Stomach (tissue), 9 donors: ENCODE measurements around the gene ZNF79. TPM values are rescaled to one million over a fixed set of nuclear protein-coding genes. Genes with fewer than 3 reads are reported as not detected.
A peak's percentile ranks its signal among the peaks of the same experiment; 100 is the strongest.

Source experiments
- DNase-seq, 2 donors: peaks; one replicate each; pipeline versions ENCODE4 v3.0.0 to v3.0.0-alpha.2; 2013 to 2019
- H3K27ac ChIP-seq, 5 donors: fragments of 200-600 bp in 4 of 5; sonication (generic) in 4 of 5; one replicate each; pipeline ENCODE4 v1.5.1; 2013 to 2019; ENCODE audit warnings: mild to moderate bottlenecking in 1 of 5, moderate library complexity in 1 of 5
- H3K27me3 ChIP-seq, 3 donors: fragments of 200-600 bp; sonication (generic); one replicate each; pipeline ENCODE4 v1.5.1; 2017 to 2019; ENCODE audit warnings: mixed run types in 1 of 3
- H3K36me3 ChIP-seq, 4 donors: fragments of 200-600 bp; sonication (generic); 1 replicate in 3 of 4; 2 replicates in 1 of 4; pipeline ENCODE4 v1.5.1; 2016 to 2019
- H3K4me1 ChIP-seq, 4 donors: fragments of 200-600 bp; sonication (generic); one replicate each; pipeline ENCODE4 v1.5.1; 2016 to 2019
- H3K4me3 ChIP-seq, 4 donors: fragments of 200-600 bp; sonication (generic) in 3 of 4; one replicate each; pipeline ENCODE4 v1.5.1; 2016 to 2019; ENCODE audit warnings: mild to moderate bottlenecking in 1 of 4
- H3K9me3 ChIP-seq, 4 donors: fragments of 200-600 bp; sonication (generic); one replicate each; pipeline ENCODE4 v1.5.1; 2016 to 2019
- CTCF ChIP-seq, 7 experiments: fragments of 450-650 bp in 4 of 7; fragments of 200-600 bp in 3 of 7; sonication (generic) in 3 of 7; IDR thresholded peaks; one replicate each; pipeline ENCODE4 v1.5.1; 2016 to 2019; ENCODE audit warnings: antibody characterized with exemption in 7 of 7, control low read depth in 2 of 7, mild to moderate bottlenecking in 1 of 7
- EP300 ChIP-seq: sonication (generic); formaldehyde crosslinking; IDR thresholded peaks from one replicate; pipeline ENCODE4 v1.6.1; 2017; ENCODE audit warnings: antibody characterized with exemption
- POLR2A ChIP-seq, 4 donors: fragments of 450-650 bp; IDR thresholded peaks; one replicate each; pipeline ENCODE4 v1.6.1; 2016; ENCODE audit warnings: antibody characterized with exemption in 4 of 4, control low read depth in 2 of 4, mild to moderate bottlenecking in 1 of 4, moderate library complexity in 1 of 4
- POLR2AphosphoS5 ChIP-seq, 3 donors: sonication (generic); formaldehyde crosslinking; IDR thresholded peaks; one replicate each; pipeline ENCODE4 v1.6.1; 2016; ENCODE audit warnings: antibody characterized with exemption in 3 of 3
- WGBS, 5 donors: extraction: QIAGEN DNeasy Blood & Tissue Kit in 3 of 5; methylation state at CpG; one replicate each; pipeline versions ENCODE4 v1.1.5 to v1.1.7; 2013 to 2018; 5-methylcytosine and 5-hydroxymethylcytosine counted together
- intact Hi-C: fragments of 100-400 bp; cut with DNase I; formaldehyde crosslinking; loops from one replicate; pipeline ENCODE4 v1.15.1; 2023; ENCODE audit warnings: low total_unique reads
- polyA plus RNA-seq, 3 donors: library from polyadenylated mRNA; stranded (reverse); fragments of 200-250 nt; gene quantifications; one replicate each; pipeline ENCODE4 v1.2.3, GENCODE V29; 2013
- total RNA-seq, 5 donors: library from RNA; depleted of rRNA; stranded (reverse); fragments of >200 nt; gene quantifications; one replicate each; pipeline versions ENCODE4 v1.1.0 to v1.2.3, GENCODE V29; 2014 to 2016
- donor health status: healthy with polysubstance abuse.
- donor health status: Bipolar disorder and iron deficiency.
- donor health status: healthy.

ZNF79 gene
- total and polyA plus RNA-seq, 8 donors = 1.9 to 39.1 (median 5.2) TPM

GRCh38 chr9:127437497-127438264, 13.5 kb downstream of the ZNF79 start:
- intact Hi-C loops = no loop called here
- 80 to 87% (median 84%) methylated on average over 12 of the region's 12 CpGs for WGBS, 5 donors
- Histone ChIP-seq H3K4me1 (no peaks in the 10 kb centered on the region), H3K36me3 (peaks cover 89 to 100% (median 100%) of the 10 kb centered on the region in 4 donors), H3K27me3 (no peaks in the 10 kb centered on the region), H3K4me3 (no peak overlapping the region), H3K27ac (no peak overlapping the region), H3K9me3 (no peaks in the 10 kb centered on the region)
- no peak for TF ChIP-seq CTCF (IDR thresholded peaks at IDR 0.05)
- no peak for TF ChIP-seq EP300
- TF ChIP-seq POLR2A (IDR thresholded peaks at IDR 0.05) = no peak
- TF ChIP-seq POLR2AphosphoS5 (IDR thresholded peaks at IDR 0.05) = no peak
- no peak for DNase-seq

GRCh38 chr9:127438394-127438793, 14.2 kb downstream of the ZNF79 start:
- no peaks in the 10 kb centered on the region for H3K27me3 ChIP-seq
- no peaks in the 10 kb centered on the region for H3K9me3 ChIP-seq
- no peaks in the 10 kb centered on the region for H3K4me1 ChIP-seq
- TF ChIP-seq POLR2AphosphoS5 (IDR thresholded peaks at IDR 0.05) (no peak), EP300 (no peak), CTCF (IDR thresholded peaks at IDR 0.05) (no peak), POLR2A (IDR thresholded peaks at IDR 0.05) (no peak)
- intact Hi-C loops = no loop called here
- no peak overlapping the region for H3K27ac ChIP-seq
- no peak overlapping the region for H3K4me3 ChIP-seq
- DNase-seq = no peak
- 94 to 96% (median 95%) methylated on average over 8 to 9 of the region's 9 CpGs for WGBS, 5 donors
- H3K36me3 ChIP-seq = peaks cover 91 to 100% (median 100%) of the 10 kb centered on the region in 4 donors

GRCh38 chr9:127444283-127444920, 20.2 kb downstream of the ZNF79 start:
- intact Hi-C loops = no loop called here
- TF ChIP-seq POLR2A (IDR thresholded peaks at IDR 0.05) (no peak), EP300 (no peak), POLR2AphosphoS5 (IDR thresholded peaks at IDR 0.05) (no peak), CTCF (IDR thresholded peaks at IDR 0.05) (no peak)
- Histone ChIP-seq H3K36me3 (peaks cover 87 to 100% (median 99%) of the 10 kb centered on the region in 4 donors), H3K4me3 (no peak overlapping the region), H3K27ac (peak overlapping the region in 1 of 5 donors; percentile 34), H3K4me1 (peaks cover 11 to 28% (median 14%) of the 10 kb centered on the region in 4 donors), H3K27me3 (no peaks in the 10 kb centered on the region), H3K9me3 (peaks cover 0 to 8% (median 0%) of the 10 kb centered on the region in 4 donors)
- WGBS, 5 donors = 85 to 96% (median 90%) methylated on average over 17 of the region's 17 CpGs
- DNase-seq = no peak

GRCh38 chr9:127444921-127445850, 21.0 kb downstream of the ZNF79 start:
- intact Hi-C loops = no loop called here
- DNase-seq = no peak
- Histone ChIP-seq H3K27ac (peak overlapping the region in 1 of 5 donors; percentile 31), H3K36me3 (peaks cover 84 to 97% (median 96%) of the 10 kb centered on the region in 4 donors), H3K27me3 (no peaks in the 10 kb centered on the region), H3K4me1 (peaks cover 19 to 36% (median 22%) of the 10 kb centered on the region in 4 donors), H3K9me3 (peaks cover 0 to 8% (median 0%) of the 10 kb centered on the region in 4 donors), H3K4me3 (no peak overlapping the region)
- 90 to 95% (median 95%) methylated on average over 15 of the region's 15 CpGs for WGBS, 5 donors
- TF ChIP-seq EP300 (no peak), POLR2A (IDR thresholded peaks at IDR 0.05) (no peak), POLR2AphosphoS5 (IDR thresholded peaks at IDR 0.05) (peak in 1 of 3 donors; percentile 2), CTCF (IDR thresholded peaks at IDR 0.05) (no peak)
